Loucy (cell line): ENCODE data around the gene RPL37A.

ENCODE experiments used
- CTCF ChIP-seq: fragments of 200-600 bp; sonication (generic); conservative IDR thresholded peaks from 2 replicates; pipeline ENCODE4 v1.5.1; 2014; ENCODE audit warnings: mild to moderate bottlenecking, antibody characterized with exemption, low read length
- EZH2phosphoT487 ChIP-seq: fragments of 200-600 bp; IDR thresholded peaks from 2 replicates; pipeline ENCODE4 v1.6.1; 2018; ENCODE audit warnings: antibody characterized with exemption, mild to moderate bottlenecking, moderate library complexity, borderline replicate concordance

GRCh38 chr2:216548901-216549331 lies 50.3 kb downstream of the RPL37A start:
- TF ChIP-seq CTCF (no peak), EZH2phosphoT487 (no peak)
